AG09309 (cell line): Measurements from ENCODE around the gene ITPR3.

Experiments used
- DNase-seq: peaks from one replicate; pipeline ENCODE4 v3.0.0-alpha.2; 2010; ENCODE audit warnings: low read depth
- H3K4me3 ChIP-seq: 2 replicates; pipeline ENCODE4 v1.5.1; 2011; ENCODE audit warnings: mild to moderate bottlenecking, low read depth, low read length, moderate library complexity; ENCODE audit not compliant: control insufficient read depth
- CTCF ChIP-seq: IDR thresholded peaks from 2 replicates; pipeline ENCODE4 v1.5.1; 2011; ENCODE audit warnings: mild to moderate bottlenecking, low read depth, low read length, inconsistent platforms; ENCODE audit not compliant: insufficient read depth, control insufficient read depth; ENCODE audit errors: missing control alignments

The ITPR3 gene

GRCh38 chr6:33699739-33700138 is 78.6 kb downstream of the ITPR3 start:
- H3K4me3 ChIP-seq, result no peak overlapping the region
- no peak for TF ChIP-seq CTCF
- no peak for DNase-seq

GRCh38 chr6:33700391-33701050 is 79.4 kb downstream of the ITPR3 start:
- no peak for DNase-seq
- TF ChIP-seq CTCF, result peak; percentile 79
- no peak overlapping the region for H3K4me3 ChIP-seq

GRCh38 chr6:33702345-33702977 is 81.3 kb downstream of the ITPR3 start:
- H3K4me3 ChIP-seq, result no peak overlapping the region
- TF ChIP-seq CTCF, result peak; percentile 83
- peak; percentile 55 for DNase-seq

- TF ChIP-seq CTCF, result no peak
- no peak for DNase-seq
- H3K4me3 ChIP-seq, result no peak overlapping the region
Measured at GRCh38 chr6:33704215-33705066, 83.3 kb downstream of the ITPR3 start.

- H3K4me3 ChIP-seq, result no peak overlapping the region
- DNase-seq, result no peak
- no peak for TF ChIP-seq CTCF
Measured at GRCh38 chr6:33705268-33705885, 84.3 kb downstream of the ITPR3 start.

GRCh38 chr6:33705955-33706725 is 85.0 kb downstream of the ITPR3 start:
- no peak for TF ChIP-seq CTCF
- H3K4me3 ChIP-seq, result no peak overlapping the region
- DNase-seq, result no peak
